H1 (cell line): ENCODE results near the gene GPR161. TPM values are rescaled to one million over a fixed set of nuclear protein-coding genes. Genes with fewer than 3 reads are reported as not detected.

Experiments used
- JUN ChIP-seq: IDR thresholded peaks from 2 replicates; pipeline ENCODE4 v1.6.1; 2011; ENCODE audit warnings: low read depth, mild to moderate bottlenecking, improper control_type of control experiment, low read length
- SAP30 ChIP-seq: fragments of 300-600 bp; sonication (generic); IDR thresholded peaks from 2 replicates; pipeline ENCODE4 v1.7.1; 2012; ENCODE audit warnings: low read length, moderate library complexity, mild to moderate bottlenecking, inconsistent platforms; ENCODE audit not compliant: insufficient read depth, insufficient replicate concordance
- SP1 ChIP-seq: IDR thresholded peaks from 2 replicates; pipeline ENCODE4 v1.6.1; 2011; ENCODE audit warnings: low read depth, low read length
- polyA plus RNA-seq, 7 experiments: library from polyadenylated mRNA; depleted of rRNA in 3 of 7; stranded (reverse) in 5 of 7; unstranded in 2 of 7; fragments of >200 nt in 5 of 7; fragments of 200-250 nt in 2 of 7; gene quantifications; 1 replicate in 5 of 7; 2 replicates in 1 of 7; 4 replicates in 1 of 7; pipeline versions ENCODE4 v1.2.1 to v1.2.3, GENCODE V29; 2011 to 2013; ENCODE audit warnings: missing spikeins in 2 of 7, mixed read lengths in 2 of 7
- total RNA-seq: library from RNA; stranded (reverse); fragmentation: NEBNext Ultra II Directional; extraction: Animal tissue kit (Norgen Biotek cat#: 25700); gene quantifications from 2 replicates; pipeline ENCODE4 v1.2.1, GENCODE V29; 2021
- TF ChIP-seq, protein P1 (sequence below): IDR thresholded peaks from 2 replicates; pipeline ENCODE4 v1.6.1; 2011; ENCODE audit warnings: low read depth, mild to moderate bottlenecking, low read length; ENCODE audit not compliant: insufficient read depth

Gene GPR161
- total and polyA plus RNA-seq, 2 of the 8 experiments (the other 6 are each of a cell fraction or from before 2014, with no cell fraction given), result 13.7 to 16.8 TPM

DNA sequence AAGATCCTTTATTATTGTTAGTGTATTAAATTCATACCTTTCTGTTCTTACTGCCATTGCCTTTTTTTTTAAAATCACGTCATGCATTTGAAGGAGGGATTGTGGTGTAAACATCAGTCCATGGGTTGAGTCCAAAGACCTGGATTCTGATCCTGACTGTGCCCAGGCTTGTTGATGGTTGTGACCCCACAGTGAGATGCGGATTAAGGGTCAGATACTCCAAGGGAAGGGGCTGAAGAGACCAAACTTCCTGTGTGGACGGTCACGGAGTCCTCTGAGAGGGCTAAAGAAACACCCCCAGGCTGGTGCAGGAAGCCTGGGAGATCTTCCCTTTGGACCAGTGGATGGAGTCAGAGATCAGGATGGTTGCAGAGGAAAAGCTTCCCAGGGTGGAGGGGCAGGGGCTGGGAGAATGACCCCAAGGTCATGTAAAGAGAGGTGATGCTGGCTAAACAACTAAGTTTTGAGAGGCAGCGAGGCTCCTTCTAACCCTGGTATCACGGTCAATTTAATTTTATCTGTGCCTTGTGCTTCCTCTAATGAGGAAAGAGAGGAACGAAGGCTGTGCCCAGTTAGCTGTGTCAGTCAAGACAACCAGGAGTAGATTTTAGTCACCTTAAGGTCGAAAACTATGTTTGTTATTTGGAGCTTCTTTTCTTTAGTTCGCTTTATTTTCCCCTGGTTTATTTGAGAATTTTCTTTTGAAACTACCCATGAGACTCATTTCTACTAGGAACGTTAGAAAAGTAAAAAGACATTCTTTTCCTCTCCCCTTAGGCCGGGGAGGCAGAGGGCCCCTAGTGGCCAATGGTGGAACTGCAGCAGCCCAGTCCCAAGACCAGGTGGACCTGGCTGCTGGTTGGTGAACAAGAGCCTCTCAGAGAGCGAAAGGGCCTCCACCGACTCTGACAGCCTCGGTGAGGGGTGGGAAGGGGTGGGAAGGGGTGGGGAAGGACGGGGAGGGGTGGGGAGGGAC, 8.7 kb upstream of the GPR161 start (continued):
- TF ChIP-seq SAP30 (no peak), JUN (no peak), SP1 (no peak)
- TF ChIP-seq, protein P1, sequence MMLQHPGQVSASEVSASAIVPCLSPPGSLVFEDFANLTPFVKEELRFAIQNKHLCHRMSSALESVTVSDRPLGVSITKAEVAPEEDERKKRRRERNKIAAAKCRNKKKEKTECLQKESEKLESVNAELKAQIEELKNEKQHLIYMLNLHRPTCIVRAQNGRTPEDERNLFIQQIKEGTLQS, result no peak
